HepG2 (cell line): Measurements from ENCODE around the gene KDM6B. TPM values are rescaled to one million over a fixed set of nuclear protein-coding genes. Genes with fewer than 3 reads are reported as not detected.
A peak's percentile ranks its signal among the peaks of the same experiment; 100 is the strongest.

Experiments used
- ATAC-seq: fragments of 200-7000 bp; cut with Tn5 transposase; 3 replicates; pipeline ENCODE4 v1.9.1; 2020; ENCODE audit warnings: mild to moderate bottlenecking, moderate library complexity
- BruUV-seq: library from RNA; stranded (reverse); fragments of 400-500 nt; replicated peaks from 2 replicates; lab custom pipeline; 2021; lab: Mats Ljungman, UMichigan
- CTCF ChIA-PET: fragments of 300-600 bp; formaldehyde crosslinking; extraction: SDS; loops from one replicate; lab custom pipeline; 2021; ENCODE audit warnings: low total read pairs, inconsistent platforms, low intra/inter-chr PET ratio; lab: Yijun Ruan, JAX
- POLR2A ChIA-PET: fragments of 350-600 bp; sonication (Branson Sonifier 250); formaldehyde crosslinking; loops from one replicate; lab custom pipeline; 2020; ENCODE audit warnings: antibody characterized with exemption, inconsistent platforms; lab: Yijun Ruan, JAX
- DNase-seq: peaks from one replicate; pipeline ENCODE4 v3.0.0-alpha.2; 2015; ENCODE audit warnings: low spot score
- FAIRE-seq: peaks from 3 replicates; lab custom pipeline; 2011; peaks lifted over from hg19 to GRCh38; lab: Jason Lieb, UNC
- H2AFZ ChIP-seq: one replicate; pipeline ENCODE4 v1.6.1; 2011; ENCODE audit warnings: low read length, inconsistent platforms
- H3K27ac ChIP-seq: fragments of 300-600 bp; 3 replicates; pipeline ENCODE4 v1.8.0; 2011; ENCODE audit warnings: mixed run types, mild to moderate bottlenecking, mixed read lengths, low read length, inconsistent platforms; ENCODE audit not compliant: insufficient read depth; ENCODE audit errors: extremely low read length
- H3K27me3 ChIP-seq, 2 experiments: fragments of 200-600 bp in 1 of 2; 2 replicates in 1 of 2; 3 replicates in 1 of 2; pipeline versions ENCODE4 v1.6.0 to v1.8.0; 2011; ENCODE audit warnings: low read length in 2 of 2, mild to moderate bottlenecking in 2 of 2, moderate library complexity in 2 of 2, inconsistent platforms in 1 of 2; ENCODE audit not compliant: insufficient read depth in 2 of 2, control insufficient read depth in 1 of 2
- H3K36me3 ChIP-seq, 2 experiments: fragments of 200-600 bp in 1 of 2; replicated peaks in 1 of 2; 2 replicates in 1 of 2; 3 replicates in 1 of 2; pipeline versions ENCODE4 v1.5.1 to v1.8.0; 2011; ENCODE audit warnings: low read length in 2 of 2, inconsistent platforms in 1 of 2; ENCODE audit not compliant: insufficient read depth in 2 of 2, control insufficient read depth in 1 of 2
- H3K4me1 ChIP-seq: 2 replicates; pipeline ENCODE4 v1.5.1; 2012; ENCODE audit warnings: low read length, inconsistent platforms; ENCODE audit not compliant: insufficient read depth
- H3K4me2 ChIP-seq: 2 replicates; pipeline ENCODE4 v1.6.0; 2011; ENCODE audit warnings: low read depth, low read length, inconsistent platforms
- H3K4me3 ChIP-seq, 3 experiments: fragments of 200-600 bp in 1 of 3; sonication (generic), shearing (Covaris generic) in 1 of 3; replicated peaks in 1 of 3; 2 replicates each; pipeline ENCODE4 v1.5.1; 2011 to 2016; ENCODE audit warnings: low read length in 3 of 3, inconsistent platforms in 2 of 3, low read depth in 2 of 3, mild to moderate bottlenecking in 2 of 3, control low read depth in 1 of 3, mixed read lengths in 1 of 3; ENCODE audit not compliant: insufficient read depth in 1 of 3
- H3K79me2 ChIP-seq: one replicate; pipeline ENCODE4 v1.6.1; 2011; ENCODE audit warnings: low read length, inconsistent platforms; ENCODE audit not compliant: insufficient read depth
- H3K9ac ChIP-seq: 2 replicates; pipeline ENCODE4 v1.6.0; 2011; ENCODE audit warnings: mild to moderate bottlenecking, low read depth, low read length, inconsistent platforms; ENCODE audit not compliant: insufficient read depth
- H3K9me3 ChIP-seq: 2 replicates; pipeline ENCODE4 v1.5.1; 2012; ENCODE audit warnings: mild to moderate bottlenecking, low read length
- H4K20me1 ChIP-seq: 2 replicates; pipeline ENCODE4 v1.6.0; 2011; ENCODE audit warnings: inconsistent platforms, mild to moderate bottlenecking, low read length, moderate library complexity; ENCODE audit not compliant: insufficient read depth
- ASH2L ChIP-seq: fragments of 300-600, 200-600 bp; sonication (generic); IDR thresholded peaks from 2 replicates; pipeline ENCODE4 v1.7.0; 2017; ENCODE audit warnings: low read depth, mild to moderate bottlenecking, moderate library complexity, mixed read lengths, low read length; ENCODE audit not compliant: insufficient read length
- ATF1 ChIP-seq: IDR thresholded peaks from 2 replicates; pipeline ENCODE4 v1.6.1; 2016; ENCODE audit warnings: mild to moderate bottlenecking, control low read depth
- BRCA1 ChIP-seq: sonication (generic); formaldehyde crosslinking; IDR thresholded peaks from 2 replicates; pipeline ENCODE4 v1.4.0; 2020; ENCODE audit warnings: missing genetic modification reagents
- DNMT1 ChIP-seq: sonication (generic); formaldehyde crosslinking; IDR thresholded peaks from 2 replicates; pipeline ENCODE4 v1.5.1; 2020; ENCODE audit warnings: mild to moderate bottlenecking, missing genetic modification reagents
- ELF1 ChIP-seq: sonication (generic); formaldehyde crosslinking; IDR thresholded peaks from 2 replicates; pipeline ENCODE4 v1.4.0; 2020; ENCODE audit warnings: missing genetic modification reagents
- NONO ChIP-seq, 2 experiments: fragments of 450-650 bp in 1 of 2; sonication (generic) in 1 of 2; formaldehyde crosslinking in 1 of 2; IDR thresholded peaks in 1 of 2; conservative IDR thresholded peaks in 1 of 2; 2 replicates each; pipeline versions ENCODE4 v1.6.1 to v1.8.0; 2017 to 2022; ENCODE audit warnings: mild to moderate bottlenecking in 1 of 2, missing genetic modification reagents in 1 of 2, moderate library complexity in 1 of 2
- SKI ChIP-seq: fragments of 450-650 bp; IDR thresholded peaks from one replicate; pipeline ENCODE4 v1.6.1; 2018; ENCODE audit warnings: mild to moderate bottlenecking; ENCODE audit not compliant: partially characterized antibody
- TFDP1 ChIP-seq: IDR thresholded peaks from 2 replicates; pipeline ENCODE4 v1.6.1; 2016; ENCODE audit warnings: missing compliant biosample characterization, missing genetic modification reagents, borderline replicate concordance
- TGIF2 ChIP-seq: IDR thresholded peaks from 2 replicates; pipeline ENCODE4 v1.6.1; 2016; ENCODE audit warnings: control low read depth, missing compliant biosample characterization
- ZNF670 ChIP-seq: sonication (generic); formaldehyde crosslinking; IDR thresholded peaks from 2 replicates; pipeline ENCODE4 v1.8.0; 2022; ENCODE audit warnings: mild to moderate bottlenecking, missing genetic modification reagents, borderline replicate concordance
- ZSCAN21 ChIP-seq: sonication (generic); formaldehyde crosslinking; IDR thresholded peaks from 2 replicates; pipeline ENCODE4 v1.8.0; 2022; ENCODE audit warnings: mild to moderate bottlenecking, missing genetic modification reagents, moderate library complexity, borderline replicate concordance
- ZSCAN25 ChIP-seq: sonication (generic); formaldehyde crosslinking; IDR thresholded peaks from 2 replicates; pipeline ENCODE4 v1.8.0; 2022; ENCODE audit warnings: mild to moderate bottlenecking, missing genetic modification reagents
- ZXDC ChIP-seq: sonication (generic); formaldehyde crosslinking; IDR thresholded peaks from 2 replicates; pipeline ENCODE4 v1.5.0; 2020; ENCODE audit warnings: mild to moderate bottlenecking, missing genetic modification reagents
- WGBS: methylation state at CpG from one replicate; pipeline ENCODE4 v1.1.6; 2017; ENCODE audit warnings: low lambda C conversion rate; 5-methylcytosine and 5-hydroxymethylcytosine counted together
- in situ Hi-C: cut with HindIII; loops from 2 replicates; pipeline ENCODE4 v1.10.0; 2017; ENCODE audit warnings: low pct_unique_long_range_greater_than_20kb; ENCODE audit not compliant: extremely low pct_ligation_motif_present
- intact Hi-C: fragments of 100-400 bp; cut with micrococcal nuclease; formaldehyde crosslinking; loops from one replicate; pipeline ENCODE4 v1.10.0; 2022; ENCODE audit not compliant: unreplicated experiment
- polyA plus RNA-seq, 8 experiments: library from polyadenylated mRNA; depleted of rRNA in 3 of 8; stranded (reverse) in 7 of 8; unstranded in 1 of 8; fragments of >200 nt; fragmentation: Illumina TruSeq in 4 of 8; extraction: Trizol in 4 of 8; gene quantifications; 2 replicates each; pipeline versions ENCODE4 v1.2.1 to v1.2.3, GENCODE V29; 2011 to 2016; ENCODE audit warnings: low read depth in 4 of 8, missing spikeins in 1 of 8, mixed read lengths in 1 of 8; ENCODE audit not compliant: insufficient read depth in 1 of 8
- total RNA-seq, 5 experiments: library from RNA; depleted of rRNA; stranded (reverse); fragments of >200 nt; fragmentation: Illumina TruSeq; extraction: Trizol; gene quantifications; 2 replicates each; pipeline ENCODE4 v1.2.3, GENCODE V29; 2016; ENCODE audit warnings: low read depth in 1 of 5
- TF ChIP-seq, protein P1 (sequence below): IDR thresholded peaks from 2 replicates; pipeline ENCODE4 v1.6.1; 2016; ENCODE audit warnings: mild to moderate bottlenecking

Gene KDM6B
- total and polyA plus RNA-seq, 2 of the 13 experiments (the other 11 are each of a cell fraction or from before 2014, with no cell fraction given), result 1.3 to 2.1 TPM

DNA sequence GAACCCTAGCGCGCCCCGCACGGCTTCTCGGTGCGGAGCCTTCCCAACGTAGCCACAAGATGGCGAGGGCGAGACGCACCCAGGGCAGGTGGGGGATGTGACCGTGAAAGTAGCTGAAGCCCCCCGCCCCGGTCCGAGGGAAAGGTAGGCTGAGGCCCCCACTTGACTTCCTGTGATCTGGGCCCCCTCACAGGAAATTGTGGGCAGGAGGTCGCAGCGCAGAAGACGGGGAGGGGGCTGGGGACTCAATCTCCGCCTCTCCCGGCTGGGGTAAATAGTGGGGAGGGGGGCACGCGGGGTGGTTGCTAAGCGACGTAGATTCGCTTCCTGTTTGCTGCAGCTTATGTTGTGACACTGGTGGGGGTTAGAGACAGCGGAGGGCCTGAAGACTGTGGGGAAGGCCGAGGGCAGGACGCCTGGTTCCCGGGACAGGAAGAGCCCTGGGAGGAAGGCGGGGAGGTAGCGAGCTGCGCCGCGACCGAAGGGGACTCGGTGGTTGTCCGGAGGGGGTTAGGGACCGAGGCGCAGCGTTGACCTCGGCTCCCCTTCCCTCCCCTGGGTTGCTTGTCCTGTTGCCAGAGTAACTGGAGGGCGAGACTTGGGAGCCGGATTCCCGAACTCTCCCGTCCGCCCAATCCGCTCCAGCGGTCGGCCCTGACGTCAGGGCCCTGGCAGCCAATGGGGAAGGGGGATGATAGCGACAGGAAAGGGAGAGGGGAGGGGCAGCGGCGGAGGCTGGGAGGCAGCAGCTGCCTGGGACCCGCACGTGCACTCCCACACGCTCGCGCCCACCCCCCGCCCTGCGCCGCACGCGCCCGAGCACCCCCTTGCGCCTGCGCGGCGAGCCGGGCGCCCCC lies 1.2 kb downstream of the KDM6B start:
- H2AFZ ChIP-seq, result no peak overlapping the region
- in situ Hi-C loops (no loop called here), intact Hi-C loops (loop anchor here (5.0 kb wide), 1 partner anchor 88 kb away; no protein-coding TSS in a partner anchor)
- TF ChIP-seq ELF1 (peak; percentile 30; the same call in 1 of the 2 replicates), SKI (peak; percentile 13), TFDP1 (CRISPR knock-in tag) (peak; percentile 27; the same call in 1 of the 2 replicates), ZNF670 (CRISPR knock-in tag) (no peak), ZSCAN21 (CRISPR knock-in tag) (peak; percentile 52; the same call in 1 of the 2 replicates), ZSCAN25 (CRISPR knock-in tag) (no peak), BRCA1 (CRISPR knock-in tag) (0 out of 2 replicates have a peak, but pooled peaks have one; percentile 5), ATF1 (CRISPR knock-in tag) (0 out of 2 replicates have a peak, but pooled peaks have one; percentile 36), ZXDC (no peak), TGIF2 (CRISPR knock-in tag) (peak; percentile 67), NONO (IDR thresholded peaks at IDR 0.05) (no peak), NONO (CRISPR knock-in tag; conservative IDR thresholded peaks at IDR 0.05) (peak; percentile 47), ASH2L (no peak), DNMT1 (CRISPR knock-in tag) (0 out of 2 replicates have a peak, but pooled peaks have one; percentile 54)
- TF ChIP-seq, protein P1, sequence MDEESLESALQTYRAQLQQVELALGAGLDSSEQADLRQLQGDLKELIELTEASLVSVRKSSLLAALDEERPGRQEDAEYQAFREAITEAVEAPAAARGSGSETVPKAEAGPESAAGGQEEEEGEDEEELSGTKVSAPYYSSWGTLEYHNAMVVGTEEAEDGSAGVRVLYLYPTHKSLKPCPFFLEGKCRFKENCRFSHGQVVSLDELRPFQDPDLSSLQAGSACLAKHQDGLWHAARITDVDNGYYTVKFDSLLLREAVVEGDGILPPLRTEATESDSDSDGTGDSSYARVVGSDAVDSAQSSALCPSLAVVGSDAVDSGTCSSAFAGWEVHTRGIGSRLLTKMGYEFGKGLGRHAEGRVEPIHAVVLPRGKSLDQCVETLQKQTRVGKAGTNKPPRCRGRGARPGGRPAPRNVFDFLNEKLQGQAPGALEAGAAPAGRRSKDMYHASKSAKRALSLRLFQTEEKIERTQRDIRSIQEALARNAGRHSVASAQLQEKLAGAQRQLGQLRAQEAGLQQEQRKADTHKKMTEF (CRISPR knock-in tag), result peak; percentile 34; the same call in 1 of the 2 replicates

More for the DNA sequence above, 1.2 kb downstream of the KDM6B start:
- peaks cover 16% of the 10 kb centered on the region for H3K79me2 ChIP-seq
- POLR2A ChIA-PET, result interaction anchor here (0.7 to 8.2 kb wide), 5 partner anchors 8 to 251 kb away, joined by 4 to 159 read pairs (median 31); partner anchors contain the start of genes CYB5D1, MPDU1, NAA38 and TMEM88
- H3K4me1 ChIP-seq, result peaks cover 58% of the 10 kb centered on the region
- CTCF ChIA-PET, result interaction anchor here (1.1 to 1.2 kb wide), 2 partner anchors 17 to 63 kb away, joined by 5 to 6 read pairs; no protein-coding TSS in a partner anchor
- no peaks in the 10 kb centered on the region; the same call in 1 of the 2 replicates for H4K20me1 ChIP-seq
- DNase-seq, result peak; percentile 96
- BruUV-seq, result no TSS peak
- peaks cover 3 to 18% of the 10 kb centered on the region in 2 experiments; a peak in 4 of 5 replicates for H3K27me3 ChIP-seq
- 1% methylated on average over 37 of the region's 69 CpGs for WGBS
- ATAC-seq, result peak; percentile 65
- H3K4me3 ChIP-seq, result peak overlapping the region; percentile 84 to 93 (median 92)
- FAIRE-seq, result peak; percentile 82
- no peaks in the 10 kb centered on the region for H3K9me3 ChIP-seq
- H3K4me2 ChIP-seq, result peak overlapping the region; percentile 84
- peak overlapping the region; percentile 89 for H3K9ac ChIP-seq
- peak overlapping the region; percentile 92 for H3K27ac ChIP-seq
- no peaks in the 10 kb centered on the region for H3K36me3 ChIP-seq
